HEK293 (cell line): ENCODE results near the gene ALOX12B.
A peak's percentile ranks its signal among the peaks of the same experiment; 100 is the strongest.

Experiments used
- CTCF ChIA-PET: fragments of 350-600 bp; formaldehyde crosslinking; extraction: SDS; loops from one replicate; lab custom pipeline; 2021; ENCODE audit warnings: antibody characterized with exemption; lab: Yijun Ruan, JAX
- POLR2A ChIA-PET: fragments of 300-600 bp; formaldehyde crosslinking; extraction: SDS; loops from one replicate; lab custom pipeline; 2020; ENCODE audit warnings: antibody characterized with exemption, inconsistent platforms; lab: Yijun Ruan, JAX
- H3K27ac ChIP-seq: fragments of 200-500 bp; sonication (Bioruptor generic); 2 replicates; pipeline ENCODE4 v1.5.1; 2014; ENCODE audit warnings: low read depth, low read length, control low read depth, inconsistent platforms; ENCODE audit errors: extremely low read depth
- H3K36me3 ChIP-seq, 2 experiments: fragments of 200-500 bp in 1 of 2; sonication (Bioruptor generic) in 1 of 2; 1 replicate in 1 of 2; 2 replicates in 1 of 2; pipeline ENCODE4 v1.5.1; 2014 to 2017; ENCODE audit warnings: inconsistent platforms in 2 of 2, low read length in 2 of 2; ENCODE audit not compliant: control insufficient read depth in 2 of 2, insufficient read depth in 1 of 2
- H3K4me1 ChIP-seq: fragments of 200-500 bp; sonication (Bioruptor generic); 2 replicates; pipeline ENCODE4 v1.5.1; 2014; ENCODE audit warnings: mild to moderate bottlenecking, low read length, inconsistent platforms; ENCODE audit not compliant: control insufficient read depth, insufficient read depth
- H3K4me3 ChIP-seq: 2 replicates; pipeline ENCODE4 v1.5.1; 2011; ENCODE audit warnings: low read depth, mild to moderate bottlenecking, control low read depth, low read length, moderate library complexity
- H3K9me3 ChIP-seq: fragments of 200-500 bp; sonication (Bioruptor generic); 2 replicates; pipeline ENCODE4 v1.5.1; 2014; ENCODE audit warnings: low read depth, low read length, inconsistent platforms; ENCODE audit not compliant: control insufficient read depth, insufficient read depth
- BCL11A ChIP-seq: fragments of 450-650 bp; formaldehyde crosslinking; IDR thresholded peaks from 2 replicates; pipeline ENCODE4 v1.5.1; 2016; ENCODE audit warnings: low read depth, missing biosample characterization, missing genetic modification characterization
- EGR2 ChIP-seq: fragments of 450-650 bp; formaldehyde crosslinking; IDR thresholded peaks from 2 replicates; pipeline ENCODE4 v1.5.1; 2016; ENCODE audit warnings: low read depth, missing biosample characterization, missing genetic modification characterization
- HIC1 ChIP-seq: fragments of 450-650 bp; formaldehyde crosslinking; IDR thresholded peaks from 2 replicates; pipeline ENCODE4 v1.5.1; 2016; ENCODE audit warnings: missing biosample characterization, missing genetic modification characterization
- IKZF3 ChIP-seq: fragments of 450-650 bp; IDR thresholded peaks from 2 replicates; pipeline ENCODE4 v1.5.0; 2018; ENCODE audit warnings: missing biosample characterization, mild to moderate bottlenecking, missing genetic modification characterization, moderate library complexity
- KLF1 ChIP-seq: fragments of 450-650 bp; formaldehyde crosslinking; IDR thresholded peaks from 2 replicates; pipeline ENCODE4 v1.5.1; 2016; ENCODE audit warnings: missing biosample characterization, missing genetic modification characterization
- MEIS1 ChIP-seq: sonication (generic); formaldehyde crosslinking; IDR thresholded peaks from 2 replicates; pipeline ENCODE4 v1.8.1; 2022; ENCODE audit warnings: missing genetic modification reagents, mild to moderate bottlenecking, borderline replicate concordance
- SP2 ChIP-seq: fragments of 450-650 bp; formaldehyde crosslinking; IDR thresholded peaks from 2 replicates; pipeline ENCODE4 v1.5.1; 2016; ENCODE audit warnings: missing biosample characterization, missing genetic modification characterization
- TSHZ1 ChIP-seq: fragments of 450-650 bp; formaldehyde crosslinking; IDR thresholded peaks from 2 replicates; pipeline ENCODE4 v1.5.1; 2016; ENCODE audit warnings: missing biosample characterization, missing genetic modification characterization, borderline replicate concordance
- ZBTB11 ChIP-seq: fragments of 450-650 bp; formaldehyde crosslinking; conservative IDR thresholded peaks from 2 replicates; pipeline ENCODE4 v1.5.1; 2016; ENCODE audit warnings: low read depth, missing biosample characterization, missing genetic modification characterization
- ZBTB48 ChIP-seq: fragments of 450-650 bp; formaldehyde crosslinking; IDR thresholded peaks from 2 replicates; pipeline ENCODE4 v1.5.1; 2016; ENCODE audit warnings: missing biosample characterization, missing genetic modification characterization
- ZBTB6 ChIP-seq: fragments of 450-650 bp; formaldehyde crosslinking; IDR thresholded peaks from 2 replicates; pipeline ENCODE4 v1.5.1; 2017; ENCODE audit warnings: missing biosample characterization, missing genetic modification characterization
- ZBTB8A ChIP-seq: fragments of 450-650 bp; formaldehyde crosslinking; IDR thresholded peaks from 2 replicates; pipeline ENCODE4 v1.5.1; 2016; ENCODE audit warnings: missing biosample characterization, missing genetic modification characterization
- ZEB2 ChIP-seq: fragments of 450-650 bp; formaldehyde crosslinking; IDR thresholded peaks from 2 replicates; pipeline ENCODE4 v1.5.1; 2016; ENCODE audit warnings: missing biosample characterization, missing genetic modification characterization
- ZFHX2 ChIP-seq: fragments of 450-650 bp; formaldehyde crosslinking; conservative IDR thresholded peaks from 2 replicates; pipeline ENCODE4 v1.5.1; 2016; ENCODE audit warnings: missing biosample characterization, missing genetic modification characterization
- ZNF133 ChIP-seq: fragments of 450-650 bp; formaldehyde crosslinking; IDR thresholded peaks from 2 replicates; pipeline ENCODE4 v1.5.1; 2016; ENCODE audit warnings: missing biosample characterization, missing genetic modification characterization
- ZNF138 ChIP-seq: fragments of 450-650 bp; formaldehyde crosslinking; IDR thresholded peaks from 2 replicates; pipeline ENCODE4 v1.5.1; 2016; ENCODE audit warnings: missing biosample characterization, missing genetic modification characterization, borderline replicate concordance
- ZNF335 ChIP-seq: fragments of 450-650 bp; formaldehyde crosslinking; conservative IDR thresholded peaks from 2 replicates; pipeline ENCODE4 v1.5.1; 2016; ENCODE audit warnings: missing biosample characterization, missing genetic modification characterization
- ZNF350 ChIP-seq: fragments of 450-650 bp; formaldehyde crosslinking; IDR thresholded peaks from 2 replicates; pipeline ENCODE4 v1.5.0; 2017; ENCODE audit warnings: missing biosample characterization, mild to moderate bottlenecking, missing genetic modification characterization
- ZNF391 ChIP-seq: fragments of 450-650 bp; formaldehyde crosslinking; IDR thresholded peaks from 2 replicates; pipeline ENCODE4 v1.5.1; 2016; ENCODE audit warnings: low read depth, missing biosample characterization, missing genetic modification characterization, borderline replicate concordance
- ZNF530 ChIP-seq: fragments of 450-650 bp; formaldehyde crosslinking; IDR thresholded peaks from 2 replicates; pipeline ENCODE4 v1.5.1; 2016; ENCODE audit warnings: low read depth, missing biosample characterization, missing genetic modification characterization
- ZNF571 ChIP-seq: fragments of 450-650 bp; formaldehyde crosslinking; IDR thresholded peaks from 2 replicates; pipeline ENCODE4 v1.5.0; 2017; ENCODE audit warnings: missing biosample characterization, missing genetic modification characterization
- ZNF600 ChIP-seq: fragments of 450-650 bp; formaldehyde crosslinking; IDR thresholded peaks from 2 replicates; pipeline ENCODE4 v1.5.1; 2016; ENCODE audit warnings: missing biosample characterization, missing genetic modification characterization
- ZNF639 ChIP-seq: fragments of 450-650 bp; formaldehyde crosslinking; IDR thresholded peaks from 2 replicates; pipeline ENCODE4 v1.5.1; 2016; ENCODE audit warnings: missing biosample characterization, missing genetic modification characterization
- ZNF76 ChIP-seq: fragments of 450-650 bp; formaldehyde crosslinking; IDR thresholded peaks from 2 replicates; pipeline ENCODE4; 2016; ENCODE audit warnings: low read depth, missing biosample characterization, missing genetic modification characterization, borderline replicate concordance

The ALOX12B gene

GRCh38 chr17:8124350-8125153 lies 37.0 kb upstream of the ALOX12B start (continued):
- TF ChIP-seq ZBTB11 = peak; percentile 91
- no peak for TF ChIP-seq ZNF639
- no peak for TF ChIP-seq ZNF133 (tag by site-specific recombination)
- TF ChIP-seq IKZF3 (tag by site-specific recombination) = peak; percentile 49; the same call in 1 of the 2 replicates
- no peak for TF ChIP-seq TSHZ1 (tag by site-specific recombination)
- no peak for TF ChIP-seq ZNF350
- no peak for TF ChIP-seq BCL11A (tag by site-specific recombination)
- no peak for TF ChIP-seq ZNF571 (tag by site-specific recombination)
- no peak for TF ChIP-seq SP2 (tag by site-specific recombination)
- peak; percentile 33; the same call in 1 of the 2 replicates for TF ChIP-seq ZNF600
- TF ChIP-seq ZNF138 (tag by site-specific recombination) = no peak
- TF ChIP-seq EGR2 = no peak
- no peak for TF ChIP-seq KLF1
- TF ChIP-seq MEIS1 = no peak
- peak; percentile 67 for TF ChIP-seq ZBTB48 (tag by site-specific recombination)

GRCh38 chr17:8123695-8124349 lies 36.3 kb upstream of the ALOX12B start, which contains the start of gene HES7:
TSS of gene HES7 (minus strand) at chr17:8124106. CDS start at chr17:8124084, 22 bp downstream.
- Histone ChIP-seq H3K4me1 (peaks cover 14% of the 10 kb centered on the region), H3K9me3 (no peaks in the 10 kb centered on the region), H3K36me3 (no peaks in the 10 kb centered on the region), H3K27ac (peak within 1 kb of the TSS; percentile 21; the same call in 1 of the 2 replicates), H3K4me3 (peak within 1 kb of the TSS; percentile 70)
- ChIA-PET CTCF (interaction anchor here (0.6 to 4.1 kb wide), 11 partner anchors 10 to 260 kb away, joined by 3 to 33 read pairs (median 4); no protein-coding TSS in a partner anchor), POLR2A (interaction anchor here (0.8 to 3.5 kb wide), 10 partner anchors 16 to 172 kb away, joined by 3 to 27 read pairs (median 4); partner anchors contain the start of genes AURKB, BORCS6 and SLC25A35)
- TF ChIP-seq ZNF76 (tag by site-specific recombination) (peak; percentile 63), ZNF530 (tag by site-specific recombination) (no peak), ZNF391 (tag by site-specific recombination) (peak; percentile 43; the same call in 1 of the 2 replicates), ZBTB6 (tag by site-specific recombination) (peak; percentile 84), ZEB2 (tag by site-specific recombination) (peak; percentile 25; the same call in 1 of the 2 replicates), ZFHX2 (tag by site-specific recombination) (peak; percentile 43), ZBTB8A (tag by site-specific recombination) (peak; percentile 65), ZNF600 (peak; percentile 96), ZNF335 (tag by site-specific recombination) (peak; percentile 78; the same call in 1 of the 2 replicates), HIC1 (tag by site-specific recombination) (0 out of 2 replicates have a peak, but pooled peaks have one; percentile 13)
